K562 (cell line): ENCODE results near the gene TMEM208. TPM values are rescaled to one million over a fixed set of nuclear protein-coding genes. Genes with fewer than 3 reads are reported as not detected.
A peak's percentile ranks its signal among the peaks of the same experiment; 100 is the strongest.

Experiments used
- BRF1 ChIP-seq: IDR thresholded peaks from 3 replicates; pipeline ENCODE4 v1.6.1; 2011; ENCODE audit warnings: borderline replicate concordance, mild to moderate bottlenecking; ENCODE audit not compliant: insufficient read length; ENCODE audit errors: extremely low read depth
- CBX2 ChIP-seq: fragments of 200-600 bp; sonication (generic); IDR thresholded peaks from one replicate; pipeline ENCODE4 v1.6.1; 2012; ENCODE audit warnings: mild to moderate bottlenecking, low read length, inconsistent platforms; ENCODE audit not compliant: insufficient read depth, poor library complexity, severe bottlenecking
- ILK ChIP-seq: fragments of 450-650 bp; IDR thresholded peaks from 2 replicates; pipeline ENCODE4 v1.6.1; 2016; ENCODE audit warnings: missing genetic modification characterization, low read depth, mild to moderate bottlenecking, missing compliant biosample characterization, moderate library complexity, borderline replicate concordance
- NR2C1 ChIP-seq, 2 experiments: fragments of 450-650 bp; IDR thresholded peaks; 2 replicates each; pipeline ENCODE4 v1.6.1; 2017; ENCODE audit warnings: mild to moderate bottlenecking in 2 of 2, antibody characterized with exemption in 1 of 2, inconsistent platforms in 1 of 2, missing compliant biosample characterization in 1 of 2, missing genetic modification characterization in 1 of 2
- PHF21A ChIP-seq: fragments of 450-650 bp; IDR thresholded peaks from 2 replicates; pipeline ENCODE4 v1.6.1; 2017; ENCODE audit warnings: low read depth, borderline replicate concordance
- TCF3 ChIP-seq: sonication (generic); formaldehyde crosslinking; IDR thresholded peaks from 2 replicates; pipeline ENCODE4 v1.4.0; 2020; ENCODE audit warnings: mild to moderate bottlenecking, missing genetic modification reagents
- ZNF277 ChIP-seq: fragments of 250-450 bp; sonication (Bioruptor Pico); IDR thresholded peaks from 2 replicates; pipeline ENCODE4 v1.8.0; 2022; ENCODE audit warnings: inconsistent platforms, mild to moderate bottlenecking, moderate library complexity, borderline replicate concordance
- ZNF668 ChIP-seq: fragments of 250-450 bp; sonication (Bioruptor Pico); IDR thresholded peaks from 2 replicates; pipeline ENCODE4 v1.8.0; 2022; ENCODE audit warnings: mild to moderate bottlenecking, inconsistent platforms
- polyA plus RNA-seq, 8 experiments: library from polyadenylated mRNA; depleted of rRNA in 4 of 8; stranded (reverse) in 5 of 8; unstranded in 3 of 8; fragments of >200 nt; fragmentation: Nextera tagmentation in 2 of 8; fragmentation: Illumina TruSeq in 1 of 8; extraction: Ambion mirVana in 2 of 8; extraction: Trizol in 1 of 8; gene quantifications; 2 replicates each; pipeline versions ENCODE4 v1.2.1 to v1.2.3, GENCODE V29; 2011 to 2014; ENCODE audit warnings: inconsistent platforms in 1 of 8, missing spikeins in 1 of 8
- total RNA-seq, 7 experiments: library from RNA; depleted of rRNA in 6 of 7; stranded (reverse); fragments of >200 nt in 6 of 7; fragmentation: Illumina TruSeq in 2 of 7; extraction: Trizol in 2 of 7; gene quantifications; 2 replicates each; pipeline versions ENCODE4 v1.2.1 to v1.2.3, GENCODE V29; 2011 to 2021; ENCODE audit warnings: low replicate concordance in 1 of 7
- TF ChIP-seq, protein P1 (sequence below): sonication (generic); formaldehyde crosslinking; IDR thresholded peaks from 2 replicates; pipeline ENCODE4 v1.8.1; 2023; ENCODE audit warnings: mild to moderate bottlenecking, missing genetic modification reagents
- TF ChIP-seq, protein P2 (sequence below): fragments of 250-450 bp; sonication (Bioruptor Pico); IDR thresholded peaks from 2 replicates; pipeline ENCODE4 v1.8.0; 2021; ENCODE audit warnings: borderline replicate concordance, mild to moderate bottlenecking, moderate library complexity; ENCODE audit not compliant: poor library complexity, severe bottlenecking
- TF ChIP-seq, protein P3 (sequence below): sonication (generic); formaldehyde crosslinking; IDR thresholded peaks from 2 replicates; pipeline ENCODE4 v1.8.0; 2023; ENCODE audit warnings: missing genetic modification reagents, mild to moderate bottlenecking, borderline replicate concordance
- TF ChIP-seq, protein P4 (sequence below): fragments of 250-450 bp; sonication (Bioruptor Pico); IDR thresholded peaks from 2 replicates; pipeline ENCODE4 v1.8.0; 2022; ENCODE audit warnings: inconsistent platforms

TMEM208 gene
- total and polyA plus RNA-seq, 9 of the 15 experiments (the other 6 are each of a cell fraction or from before 2014, with no cell fraction given) = 31.8 to 239 (median 54.3) TPM

DNA sequence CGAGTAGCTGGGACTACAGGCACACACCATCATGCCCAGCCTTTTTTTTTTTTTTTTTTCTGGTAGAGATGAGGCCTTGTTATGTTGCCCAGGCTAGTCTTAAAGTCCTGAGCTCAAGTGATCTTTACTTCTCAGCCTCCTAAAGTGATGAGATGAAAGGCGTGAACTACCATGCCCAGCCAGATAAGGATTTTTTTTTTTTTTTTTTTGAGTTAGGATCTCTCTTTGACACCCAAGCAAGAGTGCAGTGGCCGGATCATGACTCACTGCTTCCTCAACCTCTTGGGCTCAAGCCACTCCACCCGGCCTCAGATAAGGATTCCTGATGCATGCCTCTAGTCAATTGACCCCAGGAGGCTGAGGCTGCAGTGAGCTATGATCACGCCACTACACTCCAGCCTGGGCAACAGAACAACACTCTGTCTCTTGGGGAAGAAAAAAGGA, 41.2 kb downstream of the TMEM208 start (continued):
- TF ChIP-seq BRF1 = no peak
- TF ChIP-seq TCF3 (CRISPR knock-in tag) = peak; percentile 73
- no peak for TF ChIP-seq NR2C1 (IDR thresholded peaks at IDR 0.05)
- peak; percentile 60; the same call in 1 of the 2 replicates for TF ChIP-seq NR2C1 (tag; IDR thresholded peaks at IDR 0.05)
- TF ChIP-seq, protein P1, sequence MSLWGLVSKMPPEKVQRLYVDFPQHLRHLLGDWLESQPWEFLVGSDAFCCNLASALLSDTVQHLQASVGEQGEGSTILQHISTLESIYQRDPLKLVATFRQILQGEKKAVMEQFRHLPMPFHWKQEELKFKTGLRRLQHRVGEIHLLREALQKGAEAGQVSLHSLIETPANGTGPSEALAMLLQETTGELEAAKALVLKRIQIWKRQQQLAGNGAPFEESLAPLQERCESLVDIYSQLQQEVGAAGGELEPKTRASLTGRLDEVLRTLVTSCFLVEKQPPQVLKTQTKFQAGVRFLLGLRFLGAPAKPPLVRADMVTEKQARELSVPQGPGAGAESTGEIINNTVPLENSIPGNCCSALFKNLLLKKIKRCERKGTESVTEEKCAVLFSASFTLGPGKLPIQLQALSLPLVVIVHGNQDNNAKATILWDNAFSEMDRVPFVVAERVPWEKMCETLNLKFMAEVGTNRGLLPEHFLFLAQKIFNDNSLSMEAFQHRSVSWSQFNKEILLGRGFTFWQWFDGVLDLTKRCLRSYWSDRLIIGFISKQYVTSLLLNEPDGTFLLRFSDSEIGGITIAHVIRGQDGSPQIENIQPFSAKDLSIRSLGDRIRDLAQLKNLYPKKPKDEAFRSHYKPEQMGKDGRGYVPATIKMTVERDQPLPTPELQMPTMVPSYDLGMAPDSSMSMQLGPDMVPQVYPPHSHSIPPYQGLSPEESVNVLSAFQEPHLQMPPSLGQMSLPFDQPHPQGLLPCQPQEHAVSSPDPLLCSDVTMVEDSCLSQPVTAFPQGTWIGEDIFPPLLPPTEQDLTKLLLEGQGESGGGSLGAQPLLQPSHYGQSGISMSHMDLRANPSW = no peak
- TF ChIP-seq, protein P2, sequence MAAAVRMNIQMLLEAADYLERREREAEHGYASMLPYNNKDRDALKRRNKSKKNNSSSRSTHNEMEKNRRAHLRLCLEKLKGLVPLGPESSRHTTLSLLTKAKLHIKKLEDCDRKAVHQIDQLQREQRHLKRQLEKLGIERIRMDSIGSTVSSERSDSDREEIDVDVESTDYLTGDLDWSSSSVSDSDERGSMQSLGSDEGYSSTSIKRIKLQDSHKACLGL (CRISPR knock-in tag) = no peak
- TF ChIP-seq, protein P3, sequence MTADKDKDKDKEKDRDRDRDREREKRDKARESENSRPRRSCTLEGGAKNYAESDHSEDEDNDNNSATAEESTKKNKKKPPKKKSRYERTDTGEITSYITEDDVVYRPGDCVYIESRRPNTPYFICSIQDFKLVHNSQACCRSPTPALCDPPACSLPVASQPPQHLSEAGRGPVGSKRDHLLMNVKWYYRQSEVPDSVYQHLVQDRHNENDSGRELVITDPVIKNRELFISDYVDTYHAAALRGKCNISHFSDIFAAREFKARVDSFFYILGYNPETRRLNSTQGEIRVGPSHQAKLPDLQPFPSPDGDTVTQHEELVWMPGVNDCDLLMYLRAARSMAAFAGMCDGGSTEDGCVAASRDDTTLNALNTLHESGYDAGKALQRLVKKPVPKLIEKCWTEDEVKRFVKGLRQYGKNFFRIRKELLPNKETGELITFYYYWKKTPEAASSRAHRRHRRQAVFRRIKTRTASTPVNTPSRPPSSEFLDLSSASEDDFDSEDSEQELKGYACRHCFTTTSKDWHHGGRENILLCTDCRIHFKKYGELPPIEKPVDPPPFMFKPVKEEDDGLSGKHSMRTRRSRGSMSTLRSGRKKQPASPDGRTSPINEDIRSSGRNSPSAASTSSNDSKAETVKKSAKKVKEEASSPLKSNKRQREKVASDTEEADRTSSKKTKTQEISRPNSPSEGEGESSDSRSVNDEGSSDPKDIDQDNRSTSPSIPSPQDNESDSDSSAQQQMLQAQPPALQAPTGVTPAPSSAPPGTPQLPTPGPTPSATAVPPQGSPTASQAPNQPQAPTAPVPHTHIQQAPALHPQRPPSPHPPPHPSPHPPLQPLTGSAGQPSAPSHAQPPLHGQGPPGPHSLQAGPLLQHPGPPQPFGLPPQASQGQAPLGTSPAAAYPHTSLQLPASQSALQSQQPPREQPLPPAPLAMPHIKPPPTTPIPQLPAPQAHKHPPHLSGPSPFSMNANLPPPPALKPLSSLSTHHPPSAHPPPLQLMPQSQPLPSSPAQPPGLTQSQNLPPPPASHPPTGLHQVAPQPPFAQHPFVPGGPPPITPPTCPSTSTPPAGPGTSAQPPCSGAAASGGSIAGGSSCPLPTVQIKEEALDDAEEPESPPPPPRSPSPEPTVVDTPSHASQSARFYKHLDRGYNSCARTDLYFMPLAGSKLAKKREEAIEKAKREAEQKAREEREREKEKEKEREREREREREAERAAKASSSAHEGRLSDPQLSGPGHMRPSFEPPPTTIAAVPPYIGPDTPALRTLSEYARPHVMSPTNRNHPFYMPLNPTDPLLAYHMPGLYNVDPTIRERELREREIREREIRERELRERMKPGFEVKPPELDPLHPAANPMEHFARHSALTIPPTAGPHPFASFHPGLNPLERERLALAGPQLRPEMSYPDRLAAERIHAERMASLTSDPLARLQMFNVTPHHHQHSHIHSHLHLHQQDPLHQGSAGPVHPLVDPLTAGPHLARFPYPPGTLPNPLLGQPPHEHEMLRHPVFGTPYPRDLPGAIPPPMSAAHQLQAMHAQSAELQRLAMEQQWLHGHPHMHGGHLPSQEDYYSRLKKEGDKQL (CRISPR knock-in tag) = no peak
- TF ChIP-seq ILK (tag) = no peak
- no peak for TF ChIP-seq ZNF668 (CRISPR knock-in tag)
- TF ChIP-seq ZNF277 (CRISPR knock-in tag) = no peak
- peak; percentile 72; the same call in 1 of the 2 replicates for TF ChIP-seq PHF21A
- TF ChIP-seq CBX2 = no peak
- TF ChIP-seq, protein P4, sequence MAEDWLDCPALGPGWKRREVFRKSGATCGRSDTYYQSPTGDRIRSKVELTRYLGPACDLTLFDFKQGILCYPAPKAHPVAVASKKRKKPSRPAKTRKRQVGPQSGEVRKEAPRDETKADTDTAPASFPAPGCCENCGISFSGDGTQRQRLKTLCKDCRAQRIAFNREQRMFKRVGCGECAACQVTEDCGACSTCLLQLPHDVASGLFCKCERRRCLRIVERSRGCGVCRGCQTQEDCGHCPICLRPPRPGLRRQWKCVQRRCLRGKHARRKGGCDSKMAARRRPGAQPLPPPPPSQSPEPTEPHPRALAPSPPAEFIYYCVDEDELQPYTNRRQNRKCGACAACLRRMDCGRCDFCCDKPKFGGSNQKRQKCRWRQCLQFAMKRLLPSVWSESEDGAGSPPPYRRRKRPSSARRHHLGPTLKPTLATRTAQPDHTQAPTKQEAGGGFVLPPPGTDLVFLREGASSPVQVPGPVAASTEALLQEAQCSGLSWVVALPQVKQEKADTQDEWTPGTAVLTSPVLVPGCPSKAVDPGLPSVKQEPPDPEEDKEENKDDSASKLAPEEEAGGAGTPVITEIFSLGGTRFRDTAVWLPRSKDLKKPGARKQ (CRISPR knock-in tag) = no peak
